ENCODE measurements around the gene CLK2.

DNA sequence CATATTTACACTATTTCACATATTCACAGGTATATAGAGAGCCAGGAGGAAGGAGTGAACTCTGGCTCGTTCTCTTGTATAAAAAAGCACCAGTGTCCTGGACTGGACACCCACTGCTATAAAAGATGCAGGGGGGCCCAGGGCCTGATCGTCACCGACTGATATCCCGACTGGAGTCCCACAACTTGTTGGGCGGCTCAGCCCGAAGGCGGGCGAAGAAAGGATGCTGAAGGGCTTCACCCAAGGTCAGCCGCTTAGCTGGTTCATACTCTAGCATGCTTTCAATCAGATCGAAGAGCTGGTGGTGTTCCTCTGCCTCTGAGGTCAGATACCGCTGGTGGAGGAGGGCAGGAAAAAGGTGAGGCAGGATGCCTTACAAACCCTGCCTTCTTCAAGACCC is 10.2 kb downstream of the CLK2 start:
- no peak for TF ChIP-seq CTCF (IDR thresholded peaks at IDR 0.05)
- no peak for TF ChIP-seq POLR2A (IDR thresholded peaks at IDR 0.05)
- no peak for TF ChIP-seq POLR2AphosphoS5 (IDR thresholded peaks at IDR 0.05)
